CD4-positive, alpha-beta T cell treated with Interleukin-17A for 4 hours (primary cell): ENCODE data around the gene EIF4G1.

Experiments used
- DNase-seq: peaks from one replicate; pipeline ENCODE4 v3.0.0-alpha.2; 2020; ENCODE audit warnings: mixed read lengths

Gene EIF4G1

GRCh38 chr3:184353546-184353941 lies 39.1 kb downstream of the EIF4G1 start:
- no peak for DNase-seq

DNA sequence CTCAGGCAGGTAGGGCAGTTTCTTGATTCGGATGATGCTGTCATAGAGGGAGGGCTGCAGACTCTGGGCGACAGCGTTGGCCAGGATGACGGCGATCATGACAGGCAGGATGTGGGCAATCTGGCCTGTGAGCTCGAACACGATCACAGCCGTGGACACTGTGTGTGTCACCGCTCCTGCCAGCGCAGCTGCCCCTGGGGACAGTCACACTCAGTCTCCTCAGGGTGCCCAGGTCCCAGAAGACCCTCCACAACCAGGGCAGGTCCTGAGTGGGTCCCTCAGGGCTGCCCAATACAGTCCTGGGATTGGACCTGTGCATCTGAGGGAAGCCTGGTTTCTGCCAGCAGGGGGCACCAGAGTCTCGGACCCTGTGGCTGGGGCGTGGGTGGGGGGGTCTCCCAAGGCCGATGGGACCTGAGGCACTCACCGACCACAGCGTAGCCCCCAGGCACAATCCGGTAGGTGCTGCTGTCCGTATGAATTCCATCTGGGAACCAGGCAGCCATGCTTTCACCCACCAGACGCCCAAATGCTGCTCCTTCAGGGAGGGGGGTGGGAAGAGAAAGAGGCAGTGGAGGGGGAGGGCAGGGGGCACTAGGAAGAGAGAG lies 39.8 kb downstream of the EIF4G1 start:
- DNase-seq, result peak; percentile 83

GRCh38 chr3:184354754-184355153 lies 40.3 kb downstream of the EIF4G1 start:
- DNase-seq, result no peak

DNA sequence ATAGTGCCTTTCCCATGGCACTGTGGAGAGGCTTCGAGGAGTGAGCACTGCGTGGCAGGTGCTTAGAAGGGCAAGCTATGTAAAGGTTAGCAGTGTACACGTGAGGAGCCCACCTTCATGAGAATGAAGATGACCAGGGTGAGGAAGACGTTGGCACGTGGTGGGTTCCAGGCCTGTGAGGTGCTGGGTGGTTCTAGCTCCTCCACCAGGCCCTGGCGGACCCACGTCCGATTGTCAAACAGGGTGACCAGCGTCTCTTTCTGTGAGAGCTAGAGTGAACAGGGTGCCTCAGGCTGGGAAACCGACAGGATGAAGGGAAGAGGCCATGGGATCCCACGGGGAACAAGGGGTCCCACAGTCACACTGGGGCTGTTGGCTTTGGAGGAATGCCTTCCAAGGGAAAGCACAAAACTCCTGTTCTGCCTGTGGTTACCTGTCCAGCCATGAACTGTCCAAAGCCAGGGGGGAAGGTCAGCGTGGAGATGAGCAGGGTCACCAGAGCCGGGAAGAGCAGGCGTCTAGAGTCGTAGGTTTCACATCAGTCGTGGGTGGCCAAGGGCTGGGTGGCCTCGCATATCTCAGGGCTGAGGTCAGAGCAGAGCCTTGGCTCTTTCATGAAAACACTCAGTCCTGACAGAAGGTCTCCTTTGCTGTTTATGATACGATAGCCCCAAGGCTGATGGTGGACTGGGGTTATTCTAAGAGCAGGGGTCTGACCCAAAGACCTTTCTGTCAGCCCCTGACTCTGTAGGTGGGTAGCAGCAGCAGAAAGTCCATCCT lies 41.0 kb downstream of the EIF4G1 start:
- no peak for DNase-seq

GRCh38 chr3:184357248-184358123 lies 43.1 kb downstream of the EIF4G1 start:
- DNase-seq, result no peak

DNA sequence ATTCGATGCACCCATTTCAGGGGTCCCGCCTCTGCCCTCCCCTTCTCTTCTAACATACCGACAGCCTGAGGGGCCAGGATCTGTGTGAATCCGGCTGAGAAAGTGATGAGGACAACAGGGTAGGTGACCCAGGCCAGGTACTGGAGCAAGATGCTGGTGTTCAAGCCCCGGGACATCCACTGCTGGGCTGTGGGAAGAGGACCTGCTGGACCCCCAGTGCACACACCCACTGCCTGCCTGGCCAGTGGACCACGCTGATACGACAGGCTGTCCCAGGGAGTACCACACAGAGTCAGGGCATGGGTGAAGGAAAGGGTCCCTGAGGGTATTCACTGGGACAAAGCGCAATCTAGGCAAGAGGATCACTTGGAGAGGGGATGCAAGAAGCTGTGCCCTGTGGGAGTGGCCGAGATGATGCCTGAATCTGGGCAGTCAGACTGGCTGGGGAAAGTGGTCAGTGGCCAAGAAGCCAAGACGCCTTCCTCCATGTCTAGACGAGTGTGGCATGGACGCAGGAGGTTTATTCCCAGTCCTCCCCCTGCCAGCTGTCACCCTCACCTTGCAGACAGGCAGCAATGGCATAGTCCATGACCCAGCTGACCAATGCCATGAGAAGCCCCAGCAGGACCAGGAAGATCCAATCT lies 43.8 kb downstream of the EIF4G1 start:
- DNase-seq, result no peak

GRCh38 chr3:184358921-184359350 lies 44.5 kb downstream of the EIF4G1 start:
- DNase-seq, result no peak

DNA sequence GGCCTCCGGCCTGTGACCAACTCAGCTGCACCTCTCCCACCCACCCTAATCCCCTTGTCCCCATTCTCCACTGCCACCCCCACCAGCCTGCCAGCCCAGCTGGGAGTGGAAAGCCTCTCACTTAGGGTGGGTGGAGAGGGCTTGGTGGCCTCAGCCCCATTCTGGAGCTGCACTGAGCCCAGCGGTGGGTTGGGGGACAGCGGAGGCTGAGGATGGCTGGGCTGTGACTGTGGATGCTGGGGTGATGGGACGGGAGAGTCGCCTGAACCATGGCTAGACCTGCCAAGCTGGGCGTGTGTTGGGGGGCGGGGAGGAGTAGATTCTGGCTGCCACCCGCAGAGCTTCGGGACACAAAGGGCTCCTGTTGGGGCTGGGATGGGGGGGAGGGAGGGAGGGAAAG lies 45.2 kb downstream of the EIF4G1 start:
- no peak for DNase-seq

- DNase-seq, result no peak
Measured at GRCh38 chr3:184360070-184360928, 45.9 kb downstream of the EIF4G1 start.

GRCh38 chr3:184360929-184361531 lies 46.6 kb downstream of the EIF4G1 start:
- no peak for DNase-seq

- peak; percentile 46 for DNase-seq
Measured at GRCh38 chr3:184361532-184361931, 47.1 kb downstream of the EIF4G1 start, which contains the start of the genes CLCN2 and POLR2H. CLCN2 (minus strand) TSS chr3:184361605; CDS start chr3:184361479, 126 bp downstream. POLR2H (plus strand) TSS chr3:184361710; CDS start chr3:184363493, 1,783 bp downstream.

DNA sequence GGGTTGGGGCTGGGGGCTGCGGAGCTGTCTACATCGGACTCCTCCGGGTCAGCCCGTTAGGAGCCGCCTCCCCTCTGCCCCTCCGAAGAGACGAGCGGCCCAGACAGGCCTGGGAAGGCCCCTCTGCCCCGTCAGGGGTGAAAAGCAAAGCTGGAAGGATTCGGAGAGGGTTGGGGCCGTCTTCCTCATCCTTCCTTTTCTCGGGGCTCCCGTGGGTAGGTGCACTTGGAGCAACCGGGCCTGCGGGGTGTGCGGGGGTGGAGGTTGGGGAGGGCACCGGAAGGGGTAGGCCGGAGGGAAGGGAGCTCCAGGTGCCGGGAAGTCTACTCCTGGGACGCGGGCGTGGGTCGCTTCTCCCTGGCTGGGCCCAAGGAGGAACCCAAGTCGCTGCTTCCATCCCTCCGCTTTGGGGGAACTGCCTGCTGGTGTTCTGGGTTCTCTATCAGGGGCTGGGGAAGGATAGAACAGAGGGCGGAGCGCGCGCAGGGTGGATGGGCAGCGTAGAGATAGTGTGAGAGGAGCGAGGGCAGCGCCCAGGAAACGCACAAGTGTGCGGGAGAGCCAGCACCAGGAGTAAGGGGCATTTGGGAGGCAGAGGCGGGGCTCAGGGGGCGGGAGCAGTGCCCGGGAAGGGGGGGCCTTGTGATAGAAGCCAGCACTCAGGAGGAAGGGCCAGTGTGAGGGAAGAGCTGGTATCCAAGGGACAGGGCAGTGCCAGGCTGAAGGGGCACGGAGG lies 47.7 kb downstream of the EIF4G1 start:
- peak; percentile 50 for DNase-seq

- peak; percentile 94 for DNase-seq
Measured at GRCh38 chr3:184362668-184363546, 48.5 kb downstream of the EIF4G1 start.

DNA sequence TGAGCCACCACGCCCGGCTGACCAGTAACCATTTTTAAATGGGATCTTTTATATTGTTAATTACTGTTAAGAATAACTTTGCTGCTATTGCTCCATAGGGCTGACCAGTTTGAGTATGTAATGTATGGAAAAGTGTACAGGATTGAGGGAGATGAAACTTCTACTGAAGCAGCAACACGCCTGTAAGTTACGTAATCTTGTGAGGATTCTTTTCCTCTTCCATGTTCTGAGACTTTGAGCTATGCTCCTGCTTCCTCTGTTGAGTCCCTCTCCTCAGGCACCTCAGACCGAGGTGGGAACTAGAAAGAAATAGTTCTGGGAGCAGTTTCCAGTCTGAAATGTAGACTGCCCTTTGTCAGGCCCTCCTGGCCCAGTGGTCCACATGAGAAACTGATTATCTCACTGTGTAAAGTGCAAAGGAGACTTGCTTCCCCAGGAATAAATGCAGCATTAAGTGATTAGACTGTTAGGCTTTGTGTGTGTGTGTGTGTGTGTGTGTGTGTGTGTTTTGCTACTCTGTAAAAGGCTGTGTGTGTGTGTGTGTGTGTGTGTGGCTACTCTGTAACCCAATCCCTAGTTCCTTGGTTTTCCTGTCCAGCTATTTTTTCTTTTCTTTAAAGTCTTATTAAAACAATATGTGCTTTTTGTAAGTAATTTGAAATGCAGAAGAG lies 52.3 kb downstream of the EIF4G1 start:
- no peak for DNase-seq

- no peak for DNase-seq
Measured at GRCh38 chr3:184368116-184368515, 53.7 kb downstream of the EIF4G1 start.

DNA sequence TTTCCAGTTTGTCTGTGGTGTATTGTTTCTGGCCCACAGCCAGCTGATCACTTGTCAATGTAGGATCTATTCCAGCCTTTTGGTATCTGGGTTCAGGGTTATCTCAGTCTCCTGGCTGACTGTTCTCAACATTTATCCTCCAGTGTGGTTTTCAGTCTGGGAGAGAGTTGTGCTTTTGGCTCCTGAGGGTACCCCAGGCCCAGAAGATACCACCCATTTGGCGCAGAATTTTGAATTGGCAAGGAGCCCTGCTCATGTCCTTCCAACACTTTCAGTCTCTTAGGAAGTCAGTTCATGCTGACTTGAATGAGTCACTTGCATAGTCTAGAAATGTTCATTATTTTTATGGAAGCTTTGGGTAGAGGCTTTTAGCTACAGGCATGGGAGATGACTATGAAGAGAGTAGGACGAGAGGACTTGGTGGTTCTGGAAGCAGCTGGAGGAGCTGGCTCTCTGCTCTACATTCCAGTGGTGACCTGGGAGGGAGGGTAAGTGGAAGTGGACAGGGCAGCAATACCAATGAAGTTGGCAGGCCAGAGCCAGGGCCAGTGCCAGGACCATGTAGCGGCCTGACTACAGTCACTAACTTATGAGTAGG lies 54.3 kb downstream of the EIF4G1 start:
- DNase-seq, result no peak

DNA sequence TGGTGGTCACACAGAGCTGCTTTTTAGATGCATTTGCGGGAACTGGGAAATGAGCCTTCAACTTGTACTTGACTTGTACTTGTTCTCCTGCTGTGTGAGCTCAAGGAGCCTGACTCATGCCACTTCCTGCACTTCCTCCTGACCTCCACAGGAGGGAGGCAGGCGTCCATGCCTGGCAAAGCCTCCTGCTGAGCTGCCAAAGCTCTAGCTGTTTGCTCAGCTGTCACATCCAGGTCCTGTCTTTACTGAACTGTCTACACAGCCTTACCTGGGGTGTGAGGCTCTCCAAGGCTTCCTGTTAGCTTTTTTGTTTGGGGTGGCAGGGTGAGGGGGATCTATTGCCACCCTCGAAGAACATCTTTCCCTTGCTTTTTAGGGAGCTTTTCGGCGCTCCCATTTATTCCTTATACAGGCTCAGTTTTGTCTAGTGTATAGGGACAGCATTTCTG lies 57.2 kb downstream of the EIF4G1 start:
- peak; percentile 71 for DNase-seq

DNA sequence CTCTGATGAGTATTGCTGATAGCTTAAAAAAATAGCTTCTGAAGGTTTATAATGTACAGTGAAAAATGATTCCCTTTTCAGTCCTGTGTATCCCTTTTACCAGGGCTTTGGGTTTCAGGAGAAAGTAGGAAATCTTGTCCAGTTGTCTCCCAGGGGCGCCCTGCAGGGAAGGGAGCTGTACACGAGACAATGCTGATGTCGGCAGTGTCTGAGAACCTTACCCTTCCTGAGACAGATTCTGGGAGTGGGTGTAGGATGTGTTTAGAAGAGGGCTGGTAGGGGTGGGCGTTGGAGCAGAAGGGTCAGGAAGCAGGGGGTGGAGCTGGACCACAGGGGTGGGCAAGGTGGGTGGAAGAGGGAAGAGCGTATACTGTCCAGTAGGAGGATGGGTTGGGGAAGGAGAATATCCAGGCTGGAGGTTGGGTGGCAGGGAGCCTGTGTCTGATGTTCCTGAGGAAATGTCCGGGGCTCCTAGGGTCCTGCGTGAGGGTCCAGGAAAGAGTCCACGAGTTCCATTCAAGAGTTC lies 58.0 kb downstream of the EIF4G1 start:
- DNase-seq, result no peak
